ENCODE results near the gene ZGPAT.

The ZGPAT gene

GRCh38 chr20:63663332-63664066 is 44.3 kb upstream of the ZGPAT start:
- TF ChIP-seq CTCF (IDR thresholded peaks at IDR 0.05), result no peak

GRCh38 chr20:63664143-63664851 is 43.5 kb upstream of the ZGPAT start:
- TF ChIP-seq CTCF (IDR thresholded peaks at IDR 0.05), result no peak

GRCh38 chr20:63664861-63665594 is 42.8 kb upstream of the ZGPAT start:
- no peak for TF ChIP-seq CTCF (IDR thresholded peaks at IDR 0.05)

GRCh38 chr20:63665708-63666107 is 42.1 kb upstream of the ZGPAT start:
- TF ChIP-seq CTCF (IDR thresholded peaks at IDR 0.05), result no peak

GRCh38 chr20:63667858-63668257 is 40.0 kb upstream of the ZGPAT start:
- TF ChIP-seq CTCF (IDR thresholded peaks at IDR 0.05), result no peak

GRCh38 chr20:63668351-63668750 is 39.5 kb upstream of the ZGPAT start:
- TF ChIP-seq CTCF (IDR thresholded peaks at IDR 0.05), result no peak

GRCh38 chr20:63672666-63673065 is 35.2 kb upstream of the ZGPAT start:
- TF ChIP-seq CTCF (IDR thresholded peaks at IDR 0.05), result no peak

All from LNCAP (cell line).